ENCODE results near the gene OPA1.

GRCh38 chr3:193589616-193590015 is 3.4 kb upstream of the OPA1 start:
- TF ChIP-seq POLR2A (IDR thresholded peaks at IDR 0.05; ENCODE audit: low read depth) (no peak), CTCF (IDR thresholded peaks at IDR 0.05) (no peak)
